ENCODE data around the gene TFEB.

DNA sequence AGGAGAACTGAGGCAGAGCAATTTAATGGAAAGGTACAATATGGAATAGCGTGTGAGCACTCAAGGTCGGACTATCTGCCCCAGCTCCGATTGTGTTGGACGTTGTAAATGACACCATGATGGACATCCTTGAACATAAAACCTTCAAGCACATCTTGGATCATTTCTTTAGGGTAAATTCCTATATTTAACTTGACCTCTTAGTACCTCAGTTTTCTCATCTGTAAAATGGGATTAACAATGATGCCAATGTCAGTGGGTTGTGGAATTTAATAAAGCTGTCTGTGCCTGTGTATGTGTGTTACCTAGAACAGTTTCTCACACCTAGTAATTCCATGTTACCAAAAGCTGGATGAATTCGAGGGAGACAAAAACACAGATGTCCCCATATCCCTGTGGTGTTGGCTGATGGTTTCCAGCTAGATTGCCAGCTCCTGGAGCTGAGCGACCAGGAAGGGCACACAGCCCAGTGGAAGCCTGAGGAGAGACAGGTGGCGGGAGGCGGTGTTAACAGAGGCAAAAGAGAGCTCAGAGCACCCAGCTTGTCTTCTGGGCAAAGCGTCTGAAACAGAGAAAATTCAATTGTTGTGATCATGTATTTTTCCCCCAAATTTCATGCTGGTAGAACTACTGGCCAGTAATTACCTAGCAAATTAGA lies 64.6 kb downstream of the TFEB start:
- TF ChIP-seq, protein P1, sequence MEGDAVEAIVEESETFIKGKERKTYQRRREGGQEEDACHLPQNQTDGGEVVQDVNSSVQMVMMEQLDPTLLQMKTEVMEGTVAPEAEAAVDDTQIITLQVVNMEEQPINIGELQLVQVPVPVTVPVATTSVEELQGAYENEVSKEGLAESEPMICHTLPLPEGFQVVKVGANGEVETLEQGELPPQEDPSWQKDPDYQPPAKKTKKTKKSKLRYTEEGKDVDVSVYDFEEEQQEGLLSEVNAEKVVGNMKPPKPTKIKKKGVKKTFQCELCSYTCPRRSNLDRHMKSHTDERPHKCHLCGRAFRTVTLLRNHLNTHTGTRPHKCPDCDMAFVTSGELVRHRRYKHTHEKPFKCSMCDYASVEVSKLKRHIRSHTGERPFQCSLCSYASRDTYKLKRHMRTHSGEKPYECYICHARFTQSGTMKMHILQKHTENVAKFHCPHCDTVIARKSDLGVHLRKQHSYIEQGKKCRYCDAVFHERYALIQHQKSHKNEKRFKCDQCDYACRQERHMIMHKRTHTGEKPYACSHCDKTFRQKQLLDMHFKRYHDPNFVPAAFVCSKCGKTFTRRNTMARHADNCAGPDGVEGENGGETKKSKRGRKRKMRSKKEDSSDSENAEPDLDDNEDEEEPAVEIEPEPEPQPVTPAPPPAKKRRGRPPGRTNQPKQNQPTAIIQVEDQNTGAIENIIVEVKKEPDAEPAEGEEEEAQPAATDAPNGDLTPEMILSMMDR (IDR thresholded peaks at IDR 0.05; ENCODE audit: low read depth, low read length, poor library complexity, severe bottlenecking) = no peak
- TF ChIP-seq EZH2phosphoT487 (IDR thresholded peaks at IDR 0.05; ENCODE audit: borderline replicate concordance, low read length) = no peak

Measured in DOHH2 (cell line).